HG02759 (cell line): ENCODE results near the gene CLMP.
"Not testable (repeated sequence)": the region's sequence is repeated elsewhere in the genome, so short reads cannot be mapped to it uniquely, and the experiment has no call there.

Source experiments
- ATAC-seq: cut with Tn5 transposase; IDR thresholded peaks from one replicate; pipeline ENCODE4 v1.9.1; 2021; ENCODE audit warnings: mild to moderate bottlenecking, moderate library complexity; ENCODE audit not compliant: unreplicated experiment

Gene CLMP

GRCh38 chr11:123144707-123145106 lies 50.3 kb downstream of the CLMP start:
- ATAC-seq, result no peak

- ATAC-seq, result no peak
Observed at GRCh38 chr11:123143921-123144320, 51.1 kb downstream of the CLMP start.

- no peak for ATAC-seq
Observed at GRCh38 chr11:123143476-123143875, 51.6 kb downstream of the CLMP start.

- ATAC-seq, result no peak
Observed at GRCh38 chr11:123139206-123139605, 55.8 kb downstream of the CLMP start.

- no peak for ATAC-seq
Observed at GRCh38 chr11:123137431-123138224, 57.4 kb downstream of the CLMP start.

GRCh38 chr11:123135863-123136446 lies 59.1 kb downstream of the CLMP start:
- no peak for ATAC-seq

- no peak for ATAC-seq
Observed at GRCh38 chr11:123132881-123133280, 62.2 kb downstream of the CLMP start.

- not testable (repeated sequence) for ATAC-seq
Observed at GRCh38 chr11:123132034-123132766, 62.8 kb downstream of the CLMP start.

- no peak for ATAC-seq
Observed at GRCh38 chr11:123129920-123130319, 65.1 kb downstream of the CLMP start.

GRCh38 chr11:123125169-123125568 lies 69.9 kb downstream of the CLMP start:
- ATAC-seq, result no peak

- no peak for ATAC-seq
Observed at GRCh38 chr11:123122852-123123251, 72.2 kb downstream of the CLMP start.

GRCh38 chr11:123122341-123122740 lies 72.7 kb downstream of the CLMP start:
- ATAC-seq, result no peak

GRCh38 chr11:123116486-123116885 lies 78.6 kb downstream of the CLMP start:
- no peak for ATAC-seq

GRCh38 chr11:123111465-123111864 lies 83.6 kb downstream of the CLMP start:
- ATAC-seq, result no peak

- no peak for ATAC-seq
Observed at GRCh38 chr11:123110397-123110796, 84.7 kb downstream of the CLMP start.

- ATAC-seq, result no peak
Observed at GRCh38 chr11:123107945-123108495, 87.0 kb downstream of the CLMP start.

- ATAC-seq, result no peak
Observed at GRCh38 chr11:123104697-123105096, 90.4 kb downstream of the CLMP start.

- ATAC-seq, result no peak
Observed at GRCh38 chr11:123103326-123103980, 91.6 kb downstream of the CLMP start.

GRCh38 chr11:123100379-123101085 lies 94.5 kb downstream of the CLMP start:
- no peak for ATAC-seq

GRCh38 chr11:123098990-123099389 lies 96.1 kb downstream of the CLMP start:
- ATAC-seq, result no peak
